ENCODE measurements around the gene AGR2.
"Not testable (repeated sequence)": the region's sequence is repeated elsewhere in the genome, so short reads cannot be mapped to it uniquely, and the experiment has no call there.

The AGR2 gene

DNA sequence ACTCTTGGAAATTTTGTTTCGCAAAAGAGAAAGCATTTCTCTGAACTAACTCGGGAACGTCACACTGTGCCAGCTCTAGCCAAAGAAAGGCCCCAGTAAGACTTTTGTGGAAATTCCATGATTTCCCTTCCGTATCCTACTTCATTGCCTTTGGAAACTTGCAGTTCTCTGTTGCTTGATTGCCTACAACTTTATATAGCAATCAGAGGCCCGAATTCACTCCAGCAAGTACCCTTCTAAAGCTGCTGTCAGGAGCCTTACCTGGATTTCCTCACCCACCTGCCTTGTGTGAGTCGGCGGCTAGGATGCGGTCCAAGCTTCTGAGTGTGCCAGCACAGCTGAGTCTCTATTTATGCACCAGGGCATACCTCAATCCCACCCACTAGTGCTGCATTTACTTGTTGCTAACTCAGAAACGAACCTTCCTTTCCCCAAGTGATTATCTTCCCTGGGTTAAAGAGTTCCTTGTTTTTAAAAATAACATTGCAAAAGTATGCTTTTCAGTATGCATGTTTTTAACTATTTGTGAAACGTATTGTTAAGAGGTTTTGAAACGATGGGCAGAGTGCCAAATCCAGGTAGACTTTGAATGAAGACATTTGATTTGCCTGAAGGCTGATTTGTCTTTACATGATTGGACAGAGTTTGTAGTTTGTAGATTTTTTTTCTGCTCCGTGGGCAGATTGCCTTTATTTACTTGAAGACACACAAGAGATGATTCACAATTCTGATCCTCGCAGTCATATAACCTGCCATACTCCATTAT, at the start of gene AGR2:
TSS of gene AGR2 (minus strand) at position 326 of the 766 bp plus-strand sequence. CDS start 3,203 bp downstream, outside the sequence.
- DNase-seq = peak; percentile 36

DNA sequence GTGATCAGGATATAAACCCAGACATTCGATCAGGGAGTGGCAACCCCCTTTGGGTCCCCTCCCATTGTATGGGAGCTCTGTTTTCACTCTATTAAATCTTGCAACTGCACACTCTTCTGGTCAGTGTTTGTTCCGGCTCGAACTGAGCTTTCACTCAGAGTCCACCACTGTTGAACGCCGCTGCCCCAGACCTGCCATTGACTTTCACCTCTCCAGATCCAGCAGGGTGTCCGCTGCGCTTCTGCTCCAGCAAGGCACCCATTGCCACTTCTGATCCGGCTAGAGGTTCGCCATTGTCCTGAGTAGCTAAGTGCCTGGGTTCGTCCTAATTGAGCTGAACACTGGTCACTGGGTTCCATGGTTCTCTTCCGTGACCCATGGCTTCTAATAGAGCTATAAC, 48.4 kb upstream of the AGR2 start:
- DNase-seq = not testable (repeated sequence)

DNA sequence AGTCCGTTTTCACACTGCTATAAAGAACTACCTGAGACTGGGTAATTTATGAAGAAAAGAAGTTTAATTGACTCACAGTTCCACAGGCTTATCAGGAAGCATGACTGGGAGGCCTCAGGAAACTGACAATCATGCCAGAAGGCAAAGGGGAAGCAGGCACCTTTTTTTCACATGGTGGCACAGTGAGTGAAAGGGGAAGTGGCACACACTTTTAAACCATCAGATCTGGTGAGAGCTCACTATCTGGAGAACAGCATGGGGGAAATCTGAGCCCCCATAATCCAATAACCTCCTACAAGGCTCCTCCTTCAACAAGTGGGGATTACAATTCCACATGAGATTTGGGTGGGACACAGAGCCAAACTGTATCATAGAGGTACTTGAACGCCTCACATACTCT, 47.0 kb upstream of the AGR2 start:
- DNase-seq = no peak

DNA sequence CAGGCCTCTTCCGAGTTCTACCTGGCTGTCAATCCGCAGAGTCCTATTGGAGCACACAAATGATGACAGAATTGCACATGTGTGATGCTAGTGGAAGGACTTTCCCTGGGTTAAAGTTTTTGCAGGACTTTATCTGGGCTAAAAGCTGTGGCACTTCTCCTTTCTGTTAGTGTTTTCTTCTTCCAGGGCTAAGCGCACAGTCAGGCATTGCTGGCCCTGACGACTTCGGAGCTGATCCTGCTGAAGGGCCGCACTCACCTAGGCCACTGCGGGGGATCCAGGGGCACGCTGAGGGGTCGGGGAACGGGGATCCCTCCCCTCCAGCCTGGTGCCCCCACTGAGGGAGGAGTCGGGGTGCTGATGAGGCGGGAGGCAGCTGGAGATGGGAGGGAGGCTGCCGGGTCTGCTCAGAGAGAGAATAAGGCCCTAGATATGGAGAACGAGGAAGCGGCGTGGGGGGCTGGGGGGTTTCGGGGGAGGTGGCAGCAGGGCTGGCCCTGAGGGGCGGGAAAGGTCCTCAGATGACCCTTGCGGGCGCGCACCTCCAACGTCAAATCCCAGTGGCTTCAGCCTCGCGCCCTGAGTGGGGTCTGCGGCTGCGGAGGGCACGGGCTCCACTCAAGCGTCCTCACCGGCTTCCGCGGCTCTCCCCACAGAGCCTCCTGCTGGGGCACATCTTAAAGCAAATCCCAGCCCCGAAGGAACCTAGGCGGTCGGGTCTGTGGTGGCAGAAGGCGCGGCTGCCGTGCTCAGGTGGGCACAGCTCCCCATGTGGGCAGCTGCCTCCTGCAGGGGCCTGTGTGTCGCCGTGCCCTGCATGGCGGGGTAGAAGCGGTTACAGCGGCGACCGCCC, 46.0 kb upstream of the AGR2 start:
- DNase-seq = no peak

DNA sequence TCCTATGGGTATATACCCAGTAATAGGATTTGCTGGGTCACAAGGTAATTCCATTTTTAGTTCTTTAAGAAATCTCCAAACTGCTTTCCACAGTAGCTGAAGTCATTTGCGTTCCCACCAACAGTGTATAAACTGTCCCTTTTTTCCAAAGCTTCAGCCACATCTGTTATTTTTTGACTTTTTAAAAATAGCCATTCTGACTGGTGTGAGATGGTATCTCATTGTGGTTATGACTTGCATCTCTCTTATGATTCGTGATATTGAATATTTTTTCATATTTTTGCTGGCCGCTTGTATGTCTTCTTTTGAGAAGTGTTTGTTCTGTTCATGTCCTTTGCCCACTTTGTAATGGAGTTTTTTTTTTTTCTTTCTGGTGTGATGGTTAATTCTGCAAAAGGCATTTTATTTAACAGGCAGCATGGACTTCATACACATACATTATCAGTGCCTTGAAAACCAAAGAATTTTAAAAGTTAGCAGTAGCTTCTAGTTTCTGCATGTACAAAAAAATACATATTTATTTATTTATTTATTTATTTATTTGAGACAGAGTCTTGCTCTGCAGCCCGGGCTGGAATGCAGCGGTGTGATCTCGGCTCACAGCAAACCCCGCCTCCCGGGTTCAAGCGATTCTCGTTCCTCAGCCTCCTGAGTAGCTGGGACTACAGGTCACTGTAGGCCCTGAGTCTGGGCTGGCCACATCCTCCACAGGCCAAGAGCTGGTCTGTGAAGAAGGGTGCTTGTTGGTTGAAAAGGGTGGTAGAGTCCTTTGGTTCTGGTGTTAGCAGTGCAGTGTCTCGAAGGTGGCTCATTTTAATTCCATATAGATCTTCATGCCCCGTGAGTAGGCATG, 44.7 kb upstream of the AGR2 start:
- DNase-seq = no peak

DNA sequence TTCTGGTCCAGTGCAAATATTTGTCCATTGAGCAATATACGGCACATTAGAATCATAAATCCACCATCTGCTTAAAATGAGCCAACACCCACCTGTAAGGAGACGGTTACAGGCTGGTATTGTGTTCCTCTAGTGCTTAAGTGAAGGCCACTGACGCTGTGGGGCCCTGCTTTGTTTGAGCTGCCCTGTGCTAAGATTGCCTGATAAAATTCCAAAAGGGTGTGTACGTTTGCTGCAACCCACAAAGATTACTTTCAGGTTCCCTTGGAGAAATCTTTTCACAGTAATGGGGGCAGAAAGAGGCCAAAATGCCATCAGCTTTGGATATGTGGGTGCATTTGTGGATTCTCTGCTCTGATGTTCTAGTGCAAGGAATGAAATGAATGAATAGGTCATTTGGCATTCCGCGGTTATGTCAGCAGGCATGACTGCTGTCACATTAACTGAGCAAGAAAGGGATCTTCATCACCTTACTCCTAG, 42.6 kb upstream of the AGR2 start:
- peak; percentile 15 for DNase-seq

DNA sequence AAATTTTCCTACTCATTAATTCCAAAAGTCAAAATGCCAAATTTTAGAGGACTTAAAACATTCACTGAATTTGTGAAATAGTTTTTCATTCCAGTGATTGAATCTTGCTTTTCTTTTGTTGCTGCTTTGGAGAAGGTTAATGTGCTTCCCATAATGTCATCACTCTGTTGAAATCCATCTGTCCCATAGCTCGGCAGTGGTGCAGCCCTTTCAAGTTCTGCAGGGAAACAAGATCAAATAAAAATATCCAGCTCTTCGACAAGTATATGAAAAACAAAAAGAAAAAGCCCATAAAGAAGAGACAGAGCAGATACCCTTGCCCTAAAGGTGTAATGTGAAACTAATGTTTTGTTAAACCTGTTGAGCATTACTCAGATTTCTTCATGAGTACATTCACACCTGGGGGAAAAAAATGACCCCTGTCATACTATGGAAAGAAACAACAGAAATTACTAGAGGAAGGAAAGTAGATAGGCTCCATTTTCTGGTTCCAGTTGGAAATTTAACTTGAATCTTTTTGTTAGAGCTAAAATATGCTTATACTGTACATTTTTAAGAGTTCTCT, 41.9 kb upstream of the AGR2 start:
- peak; percentile 0 for DNase-seq

DNA sequence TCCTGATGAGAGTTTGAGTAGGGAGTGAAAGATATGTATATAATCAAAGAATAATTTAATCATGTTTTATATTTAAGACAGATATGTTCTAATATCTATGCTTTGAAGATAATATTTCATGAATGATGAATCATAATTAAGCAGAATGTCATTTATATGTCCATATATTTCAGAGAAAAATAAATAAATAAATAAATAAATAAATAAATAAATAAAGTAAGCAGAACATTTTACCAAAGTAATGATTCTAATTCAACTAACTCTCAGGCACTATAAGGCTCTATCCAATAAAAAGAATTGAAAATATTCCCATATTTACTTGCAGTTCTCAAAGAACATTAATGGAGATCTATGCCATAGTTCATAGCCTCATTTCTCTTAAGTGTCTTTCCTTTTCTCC, 40.9 kb upstream of the AGR2 start:
- no peak for DNase-seq

DNA sequence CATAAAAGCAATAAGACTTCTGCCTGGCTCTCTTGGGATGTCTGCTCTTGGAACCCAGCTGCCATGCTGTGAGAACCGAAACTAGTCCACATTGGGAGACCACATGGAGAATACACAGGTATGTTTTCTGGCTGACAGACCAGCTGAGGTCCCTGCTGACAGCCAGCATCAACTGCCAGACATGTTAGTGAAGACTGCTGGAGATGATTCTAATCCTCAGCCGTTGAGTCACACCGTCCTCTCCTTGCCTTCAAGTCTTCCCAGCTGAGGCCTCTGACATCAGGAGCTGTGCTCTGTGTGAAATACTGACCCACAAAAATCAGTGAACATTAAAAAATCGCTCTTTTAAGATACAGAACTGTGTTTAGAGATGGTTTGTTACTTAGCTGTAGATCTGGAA, 36.9 kb upstream of the AGR2 start:
- DNase-seq = no peak

DNA sequence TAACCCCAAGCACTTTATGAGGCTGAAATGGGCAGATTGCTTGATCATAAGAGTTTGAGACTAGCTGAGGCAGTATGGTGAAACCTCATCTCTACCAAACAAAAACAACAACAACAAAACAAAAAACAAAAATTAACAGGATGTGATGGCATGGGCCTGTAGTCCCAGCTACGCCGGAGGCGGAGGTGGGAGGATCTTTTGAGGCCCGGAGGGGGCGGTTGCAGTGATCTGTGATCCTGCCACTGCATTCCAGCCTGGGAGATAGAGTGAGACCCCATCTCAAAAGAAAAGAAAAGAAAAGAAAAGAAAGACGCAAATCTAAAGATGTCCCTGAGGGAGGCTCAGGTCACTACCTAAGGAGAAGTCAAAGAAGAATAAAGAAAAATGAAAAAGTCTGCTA, 35.3 kb upstream of the AGR2 start:
- DNase-seq = no peak

DNA sequence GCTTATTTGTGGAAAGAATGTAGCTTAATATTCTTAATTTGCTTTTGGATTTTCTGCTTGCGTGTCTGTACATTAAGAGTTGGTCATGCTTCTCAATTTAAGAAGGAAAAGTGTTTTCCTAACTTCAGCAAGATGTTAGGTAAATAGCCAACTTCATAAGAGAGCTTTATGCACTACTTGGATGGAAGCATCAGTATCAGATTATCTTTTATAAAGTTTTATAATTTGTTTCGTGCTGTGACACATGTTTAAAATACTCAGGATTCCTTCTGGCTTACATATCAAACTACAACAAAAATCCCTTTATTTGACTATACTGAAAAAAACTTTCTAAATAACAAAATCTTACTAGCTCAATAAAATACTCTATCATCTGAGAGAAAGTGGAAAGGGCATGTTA, 34.8 kb upstream of the AGR2 start:
- DNase-seq = no peak

DNA sequence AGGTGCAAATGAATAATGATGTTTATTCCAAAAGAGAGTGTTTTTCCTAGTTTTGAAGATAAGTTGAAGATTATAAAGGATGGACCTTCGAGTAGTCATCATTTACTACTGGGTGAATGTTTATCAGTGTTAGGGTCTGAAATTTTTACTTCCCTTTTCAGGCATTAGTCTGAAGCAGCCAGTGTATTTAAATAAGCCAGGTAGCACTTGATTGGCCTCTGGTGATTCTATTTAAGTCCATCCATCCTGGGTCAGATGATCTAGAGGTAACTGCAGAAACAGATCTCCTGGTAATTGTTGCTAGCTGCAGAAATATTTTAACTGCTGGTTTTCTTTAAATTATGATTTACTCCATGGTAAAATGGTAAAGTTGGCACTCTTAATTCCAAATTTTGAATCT, 34.1 kb upstream of the AGR2 start:
- DNase-seq = no peak

DNA sequence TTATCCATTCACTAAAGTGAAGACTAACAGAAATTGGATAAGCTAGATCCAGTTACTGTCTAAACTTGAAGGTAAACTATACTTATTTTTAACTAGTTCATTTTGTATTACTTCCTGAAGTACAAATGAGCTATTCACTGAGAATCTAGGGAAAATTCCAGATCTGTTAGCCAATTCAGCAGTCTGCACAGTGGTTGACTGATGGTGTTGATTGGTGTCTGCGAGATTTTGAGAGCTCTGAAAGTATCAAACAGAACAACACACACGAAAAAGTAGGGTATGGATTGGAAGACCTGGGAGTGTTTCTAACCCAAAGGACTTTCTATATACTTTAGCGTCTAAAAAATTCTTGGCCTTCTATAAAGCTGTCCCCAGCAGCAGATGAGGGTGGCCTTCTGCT, 33.6 kb upstream of the AGR2 start:
- DNase-seq = no peak

DNA sequence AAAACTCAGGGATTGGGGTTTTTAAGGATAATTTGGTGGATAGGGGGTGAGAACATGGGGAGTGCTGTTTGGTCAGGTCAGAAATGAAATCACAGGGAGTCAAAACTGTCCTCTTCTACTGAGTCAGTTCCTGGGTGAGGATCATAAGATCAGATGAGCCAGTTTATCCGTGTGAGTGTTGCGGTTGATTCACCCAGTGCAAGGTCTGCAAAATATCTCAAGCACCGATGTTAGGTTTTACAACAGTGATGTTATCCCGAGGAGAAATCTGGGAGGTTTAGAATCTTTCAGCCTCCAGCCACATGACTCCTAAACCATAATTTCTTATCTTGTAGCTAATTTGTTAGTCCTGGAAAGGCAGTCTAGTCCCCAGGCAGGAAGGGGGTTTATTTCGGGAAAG, 31.7 kb upstream of the AGR2 start:
- no peak for DNase-seq

DNA sequence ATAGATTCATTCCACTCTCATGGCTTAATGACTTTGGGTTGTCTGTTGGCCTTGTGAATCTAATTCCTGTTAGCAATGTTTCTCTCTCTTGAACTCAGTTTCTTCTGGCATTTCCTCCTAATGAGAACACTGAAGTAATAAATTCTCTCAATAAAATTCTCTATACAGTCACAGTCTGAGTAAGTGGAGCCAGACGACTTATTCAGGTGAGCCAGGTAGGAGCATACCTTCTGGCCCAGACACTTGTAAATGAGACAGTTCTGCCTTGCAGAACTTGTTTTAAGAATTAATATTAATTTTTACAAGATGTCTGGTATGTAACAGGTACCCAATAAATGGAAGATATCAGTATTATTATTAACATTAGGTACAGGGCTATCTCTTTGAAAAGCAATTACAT, 28.6 kb upstream of the AGR2 start:
- DNase-seq = no peak

DNA sequence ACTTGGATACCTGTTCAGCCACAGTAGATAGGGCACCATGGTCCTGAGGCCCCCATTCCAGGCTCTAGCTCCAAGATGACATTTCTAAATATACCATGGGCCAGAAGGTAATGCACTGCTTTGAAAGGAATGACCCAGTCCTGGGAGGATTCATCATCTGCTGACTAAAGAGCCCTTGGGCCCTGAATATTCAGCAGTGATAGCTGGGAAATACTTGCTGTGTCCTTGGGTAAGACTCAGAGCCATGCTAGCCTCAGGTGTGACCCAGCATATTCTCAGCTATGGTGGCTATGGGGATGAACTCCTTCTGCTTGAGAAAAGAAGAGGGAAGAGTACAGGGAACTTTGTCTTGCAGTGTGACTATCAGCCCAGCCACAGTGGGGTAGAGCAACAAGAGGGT, 21.3 kb upstream of the AGR2 start:
- DNase-seq = no peak

DNA sequence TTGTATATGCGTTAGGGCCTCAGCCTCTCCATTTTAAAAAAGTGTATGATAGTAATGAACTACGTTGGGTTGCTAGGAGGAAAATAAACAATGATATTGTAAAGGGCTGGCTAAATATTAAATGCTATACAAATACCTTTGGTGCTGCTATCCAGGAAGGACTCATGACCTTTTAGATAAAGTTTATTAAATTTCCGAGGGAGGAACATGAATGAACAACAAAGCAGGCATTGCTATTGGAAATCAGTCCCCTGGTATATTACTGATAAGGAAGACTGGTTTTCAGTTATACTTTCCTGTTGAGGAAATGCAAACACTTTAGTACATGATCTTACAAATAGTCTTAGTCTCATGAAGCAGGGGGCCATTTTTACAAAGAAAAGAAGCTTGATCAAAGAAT, 17.2 kb upstream of the AGR2 start:
- DNase-seq = no peak

DNA sequence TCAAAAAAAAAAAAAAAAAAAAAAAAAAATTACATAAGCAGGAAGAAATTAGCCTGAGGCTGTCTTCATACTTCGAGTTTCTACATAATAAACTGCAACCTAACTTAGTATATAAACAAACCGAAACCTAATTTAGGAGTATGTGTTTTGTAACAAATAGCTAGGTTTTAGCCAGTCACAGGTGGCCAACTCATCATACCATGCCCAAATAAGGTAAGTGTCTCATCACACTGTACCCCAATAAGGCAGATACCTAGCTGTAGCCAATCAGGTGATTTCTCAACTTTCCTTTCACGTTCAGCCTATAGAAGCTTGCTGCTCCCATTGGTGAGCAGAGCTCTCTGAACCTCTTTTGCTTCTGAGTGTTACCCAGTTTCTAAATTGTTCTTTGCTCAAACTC, 13.9 kb upstream of the AGR2 start:
- DNase-seq = no peak

DNA sequence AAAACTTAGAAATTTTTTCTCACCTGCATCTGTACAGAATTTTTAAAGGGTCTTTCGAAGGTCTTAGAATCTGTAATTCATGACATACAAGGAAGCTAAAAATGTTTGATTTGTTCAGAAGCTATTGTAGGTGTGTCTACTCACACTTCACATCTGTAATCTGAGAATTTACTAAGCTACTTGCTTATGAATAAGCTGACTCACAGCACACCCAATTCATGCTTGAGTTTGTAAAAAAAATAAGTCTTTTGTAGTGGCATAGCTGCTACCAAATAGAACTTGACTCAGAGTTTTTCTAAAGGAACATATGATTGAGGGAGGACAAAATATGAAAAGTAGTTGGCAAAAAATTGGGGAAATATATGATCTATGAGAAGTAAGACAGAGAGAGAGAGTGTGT, 12.7 kb upstream of the AGR2 start:
- DNase-seq = peak; percentile 50

DNA sequence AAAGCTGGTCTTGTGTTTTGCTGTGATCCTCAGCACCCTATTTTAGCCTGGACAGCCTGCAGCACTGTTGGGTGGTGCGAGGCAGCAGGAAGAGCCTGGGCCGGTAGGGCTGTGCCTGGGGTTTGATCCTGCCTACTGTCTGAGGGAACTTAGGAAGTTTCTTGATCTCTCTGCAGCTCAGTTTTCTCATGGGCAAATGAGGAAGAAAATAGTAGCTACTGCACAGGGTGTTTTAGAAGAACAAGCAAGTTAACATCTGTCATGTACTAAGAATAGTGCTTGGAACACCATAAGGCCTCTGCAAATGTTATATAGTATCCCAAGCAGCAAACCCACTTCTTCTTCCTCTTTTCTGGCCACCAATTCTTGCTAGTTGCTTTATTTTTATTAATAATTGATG, 12.0 kb upstream of the AGR2 start:
- DNase-seq = no peak

DNA sequence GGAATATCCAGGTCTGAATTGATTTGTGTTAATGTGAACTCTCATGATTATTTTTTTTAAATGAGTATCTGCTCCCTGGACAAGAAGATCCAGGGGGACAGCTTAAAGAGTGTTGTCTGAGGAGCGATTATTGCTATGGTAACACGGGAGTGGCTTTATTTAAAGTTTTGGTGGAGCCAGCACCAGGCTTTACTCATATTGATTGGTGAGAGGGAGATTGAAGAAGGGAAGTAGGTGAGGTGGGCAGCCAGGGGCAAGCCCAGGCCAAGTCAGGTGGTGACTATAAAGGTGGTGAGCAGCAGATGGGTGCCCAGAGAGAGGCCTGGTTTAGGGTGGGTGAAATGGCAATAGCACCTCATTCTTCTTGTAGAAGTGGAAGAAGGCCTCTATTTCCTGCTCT, 10.2 kb upstream of the AGR2 start:
- DNase-seq = no peak

DNA sequence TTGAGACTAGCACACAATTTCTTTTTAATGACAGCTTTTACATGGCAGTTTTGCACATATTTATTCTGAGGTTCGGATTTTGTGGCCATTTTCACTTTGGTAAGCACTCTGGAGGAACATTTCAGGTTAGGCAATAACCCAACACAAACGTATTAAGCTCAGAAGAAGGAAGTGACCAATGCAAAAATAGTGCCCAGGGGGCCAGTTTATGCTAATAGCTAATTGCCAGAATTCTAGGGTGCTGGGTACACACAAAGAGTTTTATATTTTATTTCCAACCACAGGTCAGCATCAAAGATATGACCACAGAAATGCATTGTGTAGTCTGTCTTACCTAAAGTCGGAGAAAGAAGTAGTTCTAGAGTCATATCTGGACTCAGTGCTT, 8.4 kb upstream of the AGR2 start:
- no peak for DNase-seq
